NCI-H446 (cell line): ENCODE data around the gene PPT1.

Source experiments
- DNase-seq, 2 experiments: peaks; one replicate each; lab custom pipeline; 2025; lab: John Stamatoyannopoulos, UW

PPT1 gene

DNA sequence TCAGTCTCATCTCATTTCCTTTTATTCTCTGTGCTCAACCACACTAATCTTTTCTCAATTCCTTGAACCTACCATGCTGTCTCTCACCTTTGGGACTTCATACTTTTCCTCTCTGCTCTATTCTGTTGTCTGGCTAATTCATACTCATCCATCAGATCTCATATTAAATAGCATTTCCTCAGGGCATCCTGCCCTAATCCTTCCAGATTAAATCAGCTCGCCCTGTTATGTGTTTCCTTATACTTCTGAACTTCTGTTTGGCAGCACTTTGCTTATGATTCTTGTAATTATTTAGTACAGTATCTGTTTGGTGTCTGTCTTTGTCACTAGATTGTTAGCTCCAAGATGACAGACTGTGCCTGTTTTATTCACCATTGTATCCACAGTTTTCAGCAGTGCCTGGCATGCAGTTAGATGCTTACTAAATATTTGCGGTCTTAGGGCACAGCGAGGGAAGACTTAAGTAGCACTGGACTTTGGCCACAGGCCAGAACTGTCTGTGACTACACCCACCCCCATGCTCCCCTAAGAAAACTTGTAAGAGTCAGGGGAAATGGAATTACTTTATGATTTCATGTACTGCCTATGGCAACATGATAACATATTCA, 66.4 kb downstream of the PPT1 start:
- DNase-seq, result no peak

DNA sequence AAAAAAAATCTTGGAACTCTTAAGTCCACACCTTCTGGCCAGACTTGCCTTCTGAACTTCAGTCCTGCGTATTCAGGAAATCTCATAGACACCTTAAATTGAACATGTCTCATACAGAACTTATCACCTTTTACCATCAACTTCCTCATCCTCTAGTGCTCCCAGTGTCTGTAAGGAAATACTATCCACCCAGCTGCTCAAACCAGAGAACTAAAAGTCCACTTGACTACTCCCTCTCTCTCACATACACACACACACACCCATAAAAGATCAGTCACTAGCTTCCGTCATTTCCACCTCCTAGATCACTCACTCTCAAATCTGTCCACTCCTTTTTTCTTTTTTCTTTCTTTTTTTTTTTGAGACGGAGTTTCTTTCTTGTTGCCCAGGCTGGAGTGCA, 67.4 kb downstream of the PPT1 start:
- DNase-seq, result no peak

DNA sequence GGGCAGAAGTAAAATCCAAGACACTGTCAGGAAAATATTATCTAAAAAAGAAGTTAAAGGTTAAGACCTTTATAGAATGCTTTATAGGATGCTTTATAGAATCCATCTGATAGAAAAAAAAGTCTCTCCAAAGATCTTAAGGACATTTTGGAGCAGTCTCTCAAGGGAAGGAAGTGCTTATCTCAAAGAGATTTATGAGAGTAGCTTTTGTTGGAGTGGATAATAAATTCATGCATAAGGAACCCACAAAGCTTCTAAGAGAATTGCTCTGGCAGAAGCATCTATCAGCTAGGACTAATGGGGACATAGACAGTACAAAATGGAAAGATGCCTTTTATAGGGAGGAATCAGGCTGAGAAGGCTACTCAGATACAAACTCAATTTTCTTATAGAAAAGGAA, 69.4 kb downstream of the PPT1 start:
- no peak for DNase-seq

DNA sequence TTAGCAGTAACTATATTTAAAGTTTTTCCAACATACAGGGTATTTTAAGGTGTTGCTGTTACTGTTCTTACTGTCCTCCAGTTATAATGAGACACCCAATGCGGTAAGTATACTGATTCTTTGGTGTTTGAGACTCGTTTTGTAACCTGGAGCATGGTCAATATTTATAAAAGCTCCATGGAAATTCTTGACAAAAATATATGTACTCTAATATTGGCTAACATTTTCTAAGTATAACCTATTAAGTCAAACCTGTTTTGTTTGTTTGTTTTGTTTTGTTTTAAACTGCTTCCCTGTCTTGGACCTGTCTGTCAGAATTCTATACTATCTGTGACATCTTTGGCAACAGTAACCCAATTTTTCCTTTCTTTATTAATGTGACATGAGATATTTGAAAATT, 72.4 kb downstream of the PPT1 start:
- DNase-seq, result no peak

DNA sequence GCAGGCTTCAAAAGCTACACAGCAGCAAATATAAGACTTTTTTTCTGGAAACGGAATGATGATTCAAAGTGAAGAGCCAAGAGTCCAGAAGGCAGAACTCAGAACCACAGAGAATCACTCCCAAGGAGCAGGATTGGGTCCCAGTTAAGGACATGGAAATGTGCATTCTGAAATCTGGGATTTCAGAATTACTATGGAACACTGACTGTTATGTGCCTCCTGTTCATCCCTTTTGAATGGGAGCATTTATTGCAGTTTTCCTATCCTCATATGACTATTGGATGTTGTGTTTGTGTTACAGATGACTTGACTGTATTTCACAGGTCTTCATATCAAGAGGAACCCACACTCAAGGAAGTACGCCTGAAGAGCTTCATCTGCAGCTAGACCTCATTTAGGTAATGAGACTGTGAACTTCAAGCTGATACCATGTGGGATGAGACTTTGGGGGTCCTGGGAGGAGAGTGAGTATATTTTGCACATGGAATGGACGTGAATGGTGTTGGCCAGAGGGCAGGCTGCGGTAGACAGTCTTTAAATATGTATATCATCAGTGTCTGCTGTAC, 73.6 kb downstream of the PPT1 start:
- DNase-seq, result no peak
